AG09319 (cell line): Measurements from ENCODE around the gene PALM2AKAP2.

Source experiments
- DNase-seq: peaks from one replicate; pipeline ENCODE4 v3.0.0-alpha.2; 2010; ENCODE audit warnings: low read depth; ENCODE audit errors: extremely low read depth
- TF ChIP-seq, protein P1 (sequence below): IDR thresholded peaks from 2 replicates; pipeline ENCODE4 v1.5.1; 2011; ENCODE audit warnings: low read depth, mild to moderate bottlenecking, inconsistent platforms, low read length, moderate library complexity

PALM2AKAP2 gene

DNA sequence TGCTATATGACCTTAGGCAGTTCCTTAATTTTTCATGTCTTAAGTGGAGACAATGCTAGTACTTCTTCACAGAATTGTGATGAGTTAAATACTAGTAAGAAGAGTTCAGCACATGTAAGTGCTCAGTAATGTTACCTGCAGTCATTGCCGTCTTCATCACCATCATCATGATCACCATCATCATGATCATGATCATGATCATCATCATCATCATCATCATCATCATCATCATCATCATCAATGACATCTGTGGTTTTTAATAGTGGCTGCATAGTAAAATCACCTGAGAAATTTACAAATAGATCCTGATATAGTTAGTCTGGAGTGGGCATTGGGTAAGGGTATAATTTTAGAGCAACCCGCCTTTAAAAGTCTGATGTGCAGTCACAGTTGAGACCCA lies 14.7 kb upstream of the PALM2AKAP2 start:
- DNase-seq = no peak
- TF ChIP-seq, protein P1, sequence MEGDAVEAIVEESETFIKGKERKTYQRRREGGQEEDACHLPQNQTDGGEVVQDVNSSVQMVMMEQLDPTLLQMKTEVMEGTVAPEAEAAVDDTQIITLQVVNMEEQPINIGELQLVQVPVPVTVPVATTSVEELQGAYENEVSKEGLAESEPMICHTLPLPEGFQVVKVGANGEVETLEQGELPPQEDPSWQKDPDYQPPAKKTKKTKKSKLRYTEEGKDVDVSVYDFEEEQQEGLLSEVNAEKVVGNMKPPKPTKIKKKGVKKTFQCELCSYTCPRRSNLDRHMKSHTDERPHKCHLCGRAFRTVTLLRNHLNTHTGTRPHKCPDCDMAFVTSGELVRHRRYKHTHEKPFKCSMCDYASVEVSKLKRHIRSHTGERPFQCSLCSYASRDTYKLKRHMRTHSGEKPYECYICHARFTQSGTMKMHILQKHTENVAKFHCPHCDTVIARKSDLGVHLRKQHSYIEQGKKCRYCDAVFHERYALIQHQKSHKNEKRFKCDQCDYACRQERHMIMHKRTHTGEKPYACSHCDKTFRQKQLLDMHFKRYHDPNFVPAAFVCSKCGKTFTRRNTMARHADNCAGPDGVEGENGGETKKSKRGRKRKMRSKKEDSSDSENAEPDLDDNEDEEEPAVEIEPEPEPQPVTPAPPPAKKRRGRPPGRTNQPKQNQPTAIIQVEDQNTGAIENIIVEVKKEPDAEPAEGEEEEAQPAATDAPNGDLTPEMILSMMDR = no peak

DNA sequence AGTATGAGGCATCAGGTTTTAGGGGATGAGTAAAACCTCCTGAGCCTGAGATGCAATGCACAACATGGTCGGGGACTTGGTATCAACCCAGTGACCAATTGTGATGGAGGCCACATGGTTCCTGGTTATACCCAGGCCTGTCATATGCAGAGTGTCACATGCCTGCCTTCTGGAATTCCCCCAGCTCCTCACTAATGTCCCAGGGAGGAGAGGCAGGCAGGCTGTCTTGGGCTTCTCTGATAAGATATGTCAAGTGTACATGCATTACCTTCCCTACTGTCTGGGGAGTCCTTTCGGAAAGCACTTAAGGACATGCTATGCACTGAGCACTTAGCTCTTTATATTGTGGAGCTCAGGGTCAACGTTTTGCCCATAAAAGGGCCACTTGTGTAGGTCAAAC lies 14.2 kb upstream of the PALM2AKAP2 start:
- DNase-seq = no peak
- TF ChIP-seq, protein P1 = no peak

DNA sequence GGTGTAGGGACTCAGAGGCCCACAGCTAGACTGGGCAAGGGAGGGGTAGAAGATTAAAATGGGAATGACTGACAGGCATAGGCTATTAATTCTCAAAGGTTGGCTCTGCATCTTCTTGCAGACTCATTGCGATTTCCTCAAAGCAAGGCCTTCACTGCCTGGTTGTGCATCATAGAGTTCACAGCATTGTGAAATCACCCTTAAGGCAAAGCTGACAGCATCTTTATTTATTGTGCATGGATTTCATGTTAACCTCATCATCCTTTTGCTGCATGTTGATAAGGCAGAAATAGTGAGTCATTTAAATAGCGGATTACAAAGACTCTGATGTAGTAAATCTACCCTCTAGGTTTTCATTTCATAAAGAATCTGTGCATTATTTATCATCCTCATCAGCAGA lies 13.6 kb upstream of the PALM2AKAP2 start:
- DNase-seq = peak; percentile 82
- TF ChIP-seq, protein P1 = no peak

DNA sequence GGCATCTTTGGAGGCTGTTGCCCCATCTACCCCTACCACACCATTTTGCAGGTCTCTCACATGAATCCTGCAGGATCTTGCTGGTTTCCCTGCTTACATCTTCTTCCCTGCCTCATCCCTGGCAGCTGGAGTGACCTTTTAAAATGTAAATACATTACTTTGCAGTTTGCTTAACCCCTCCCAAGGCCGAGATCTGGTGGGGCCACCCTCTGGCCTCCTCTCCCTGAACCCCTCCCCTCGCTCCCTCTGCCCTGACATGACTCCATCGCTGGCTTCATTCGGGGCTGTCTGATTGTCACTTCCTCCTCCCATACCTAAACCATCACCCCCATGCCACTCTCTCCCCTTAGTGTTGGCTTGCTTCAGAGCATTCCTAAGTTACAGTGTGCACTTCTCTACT lies 12.6 kb upstream of the PALM2AKAP2 start:
- TF ChIP-seq, protein P1 = no peak
- DNase-seq = no peak

DNA sequence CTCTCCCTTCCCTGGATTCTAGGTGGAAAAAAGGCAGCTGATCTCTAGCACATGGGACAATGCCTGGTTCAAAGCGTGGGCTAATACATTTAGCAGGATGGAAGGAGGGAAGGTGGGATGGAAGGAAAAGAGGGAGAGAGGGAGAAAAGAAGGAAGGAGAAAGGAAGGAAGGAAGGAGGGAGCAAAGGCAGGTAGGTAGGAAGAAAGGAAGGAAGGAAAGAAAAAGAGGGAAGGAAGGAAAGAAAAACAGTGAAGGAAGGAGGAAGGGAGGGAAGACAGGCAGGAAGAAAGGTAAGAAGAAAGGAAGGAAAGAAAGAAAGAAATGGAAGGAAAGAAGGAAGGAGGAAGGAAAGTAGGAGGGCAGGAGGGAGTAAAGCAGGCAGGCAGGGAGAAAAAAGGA lies 12.2 kb upstream of the PALM2AKAP2 start:
- TF ChIP-seq, protein P1 = no peak
- DNase-seq = no peak

DNA sequence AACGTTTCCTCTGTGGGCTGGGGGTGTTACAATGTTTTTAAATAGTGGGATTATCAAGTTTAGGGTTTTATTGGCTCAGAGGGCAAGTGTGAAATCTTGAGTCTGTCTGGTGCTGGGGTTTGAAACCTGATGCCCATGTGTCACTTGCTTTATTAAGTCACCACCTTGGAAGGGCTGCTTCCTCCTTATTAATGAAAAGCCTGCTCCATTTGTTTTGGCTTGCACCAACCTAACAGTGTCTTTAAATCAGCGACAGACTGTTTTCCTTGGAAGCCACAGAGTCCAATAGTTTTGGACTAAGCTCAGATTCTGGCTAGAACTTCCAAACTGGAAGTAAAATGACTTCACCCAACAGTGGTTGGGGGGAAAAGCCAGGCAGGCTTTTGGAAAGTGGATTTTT lies 10.7 kb upstream of the PALM2AKAP2 start:
- DNase-seq = no peak
- TF ChIP-seq, protein P1 = no peak

DNA sequence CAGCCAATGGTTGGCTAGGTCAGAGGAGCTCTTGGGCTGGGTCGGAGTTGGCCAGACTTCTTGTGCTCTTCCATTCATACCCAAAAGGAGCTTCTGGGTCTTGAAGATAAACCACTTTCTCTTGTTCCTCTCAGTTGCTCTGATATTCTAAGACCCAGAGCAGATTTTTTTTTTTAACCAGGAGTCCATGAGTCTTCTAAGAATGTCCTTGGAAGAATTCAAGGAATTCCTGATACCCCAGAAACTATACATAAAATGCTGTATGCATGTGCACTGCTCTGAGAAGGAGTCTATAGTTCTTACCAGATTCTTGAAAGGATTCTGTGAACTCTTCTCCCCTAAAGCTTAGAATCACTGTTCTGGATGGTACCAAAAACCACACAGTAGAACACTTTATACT lies 9.9 kb upstream of the PALM2AKAP2 start:
- TF ChIP-seq, protein P1 = no peak
- DNase-seq = no peak

DNA sequence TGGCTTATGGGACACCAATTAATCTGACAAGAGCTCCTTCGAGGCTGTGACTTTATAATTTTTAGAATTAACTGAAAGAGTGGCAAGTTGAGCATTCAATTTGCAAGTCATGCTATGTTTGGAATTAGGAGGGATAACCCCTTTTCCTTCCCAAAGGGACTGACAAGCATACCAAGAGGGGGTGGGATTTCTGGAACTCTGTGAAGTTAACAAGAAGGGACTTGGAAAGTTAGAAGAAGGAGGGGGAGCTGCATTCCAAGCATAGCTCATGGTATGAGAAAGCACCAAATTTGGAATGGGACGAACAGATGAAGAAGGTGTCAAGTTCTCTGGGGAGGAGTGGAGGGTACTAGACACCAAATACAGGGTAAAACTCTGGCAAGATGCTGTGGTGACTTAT lies 8.9 kb upstream of the PALM2AKAP2 start:
- peak; percentile 61 for DNase-seq
- TF ChIP-seq, protein P1 = no peak
